ENCODE results near the gene ASB5. TPM values are rescaled to one million over a fixed set of nuclear protein-coding genes. Genes with fewer than 3 reads are reported as not detected.

Gene ASB5
- total RNA-seq, 1 donor from 2014 or later, result not detected

DNA sequence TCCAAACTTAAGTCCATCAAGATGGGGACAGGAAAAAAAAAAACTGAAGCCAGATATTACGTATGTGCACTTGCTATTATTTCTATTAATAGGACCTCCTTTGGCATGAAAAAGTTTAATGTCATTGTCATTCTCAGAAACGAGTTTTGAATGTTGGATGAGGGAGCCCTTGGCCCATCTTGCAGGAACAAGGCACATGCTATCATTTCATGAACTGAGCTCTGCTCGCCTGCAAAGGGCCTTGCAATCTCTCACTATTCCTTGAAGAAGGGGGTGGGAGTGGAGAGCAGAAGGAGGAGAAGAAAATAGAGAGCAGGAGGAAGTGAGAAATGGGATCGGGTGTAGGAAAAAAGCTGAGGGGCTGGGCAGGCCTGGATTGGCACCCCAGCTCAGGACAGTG, 39.4 kb downstream of the ASB5 start:
- Histone ChIP-seq H3K79me2 (ENCODE audit: low read depth) (no peaks in the 10 kb centered on the region), H3K4me2 (no peak overlapping the region), H3K9me3 (ENCODE audit: low read depth) (no peaks in the 10 kb centered on the region), H3K4me3 (no peak overlapping the region), H3F3A (ENCODE audit: low read depth) (no peaks in the 10 kb centered on the region), H3K27ac (no peak overlapping the region), H3K27me3 (no peaks in the 10 kb centered on the region), H3K36me3 (no peaks in the 10 kb centered on the region), H4K20me1 (ENCODE audit: low read depth) (no peaks in the 10 kb centered on the region), H2AFZ (replicated peaks) (peak overlapping the region; percentile 85), H3K9ac (no peak overlapping the region), H3K4me1 (no peaks in the 10 kb centered on the region)
- Mint-ChIP-seq H3K9me3 (peaks cover 2% of the 10 kb centered on the region), H3K4me1 (peaks cover 8% of the 10 kb centered on the region), H3K27me3 (ENCODE audit: insufficient read depth, low read depth) (peaks cover 5% of the 10 kb centered on the region), H3K27ac (no peak overlapping the region), H3K4me3 (no peak overlapping the region), H3K36me3 (no peaks in the 10 kb centered on the region)
- TF ChIP-seq CTCF (IDR thresholded peaks at IDR 0.05) (no peak), EZH2phosphoT487 (IDR thresholded peaks at IDR 0.05) (no peak), EZH2 (IDR thresholded peaks at IDR 0.05) (no peak)
- no peak for DNase-seq (ENCODE audit: low spot score)

DNA sequence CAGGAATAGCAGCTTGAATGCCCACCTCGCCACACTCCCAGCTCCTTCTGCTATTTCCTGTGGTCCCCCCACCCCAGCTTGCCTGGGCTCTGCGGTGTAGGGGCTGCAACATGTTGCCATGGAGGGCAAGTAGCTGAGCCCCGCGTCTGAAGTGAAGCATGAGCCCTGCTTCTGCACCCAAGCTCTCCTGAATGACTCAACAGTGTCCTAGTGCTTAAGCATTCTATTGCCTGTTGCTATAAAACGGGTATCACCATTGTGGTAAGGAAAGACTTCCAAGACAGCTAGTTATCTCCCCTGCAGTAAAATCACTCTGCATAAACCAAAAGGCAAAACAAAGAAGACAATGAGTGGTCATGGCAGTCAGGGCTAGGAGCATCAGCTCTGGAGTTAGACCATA, 42.3 kb downstream of the ASB5 start:
- no peaks in the 10 kb centered on the region for H4K20me1 ChIP-seq (ENCODE audit: low read depth)
- Mint-ChIP-seq H3K27ac (no peak overlapping the region), H3K36me3 (no peaks in the 10 kb centered on the region), H3K4me1 (peaks cover 8% of the 10 kb centered on the region), H3K4me3 (no peak overlapping the region), H3K9me3 (no peaks in the 10 kb centered on the region), H3K27me3 (ENCODE audit: insufficient read depth, low read depth) (peaks cover 8% of the 10 kb centered on the region)
- H3K9ac ChIP-seq, result no peak overlapping the region
- TF ChIP-seq CTCF (IDR thresholded peaks at IDR 0.05) (no peak), EZH2 (IDR thresholded peaks at IDR 0.05) (no peak), EZH2phosphoT487 (IDR thresholded peaks at IDR 0.05) (no peak)
- no peaks in the 10 kb centered on the region for H3K4me1 ChIP-seq
- no peaks in the 10 kb centered on the region for H3K36me3 ChIP-seq
- H3K27me3 ChIP-seq, result no peaks in the 10 kb centered on the region
- H3K27ac ChIP-seq, result no peak overlapping the region
- no peaks in the 10 kb centered on the region for H3F3A ChIP-seq (ENCODE audit: low read depth)
- no peak overlapping the region for H3K4me3 ChIP-seq
- no peaks in the 10 kb centered on the region for H3K9me3 ChIP-seq (ENCODE audit: low read depth)
- no peaks in the 10 kb centered on the region for H3K79me2 ChIP-seq (ENCODE audit: low read depth)
- no peak overlapping the region for H3K4me2 ChIP-seq
- no peak overlapping the region for H2AFZ ChIP-seq (replicated peaks)
- no peak for DNase-seq (ENCODE audit: low spot score)

DNA sequence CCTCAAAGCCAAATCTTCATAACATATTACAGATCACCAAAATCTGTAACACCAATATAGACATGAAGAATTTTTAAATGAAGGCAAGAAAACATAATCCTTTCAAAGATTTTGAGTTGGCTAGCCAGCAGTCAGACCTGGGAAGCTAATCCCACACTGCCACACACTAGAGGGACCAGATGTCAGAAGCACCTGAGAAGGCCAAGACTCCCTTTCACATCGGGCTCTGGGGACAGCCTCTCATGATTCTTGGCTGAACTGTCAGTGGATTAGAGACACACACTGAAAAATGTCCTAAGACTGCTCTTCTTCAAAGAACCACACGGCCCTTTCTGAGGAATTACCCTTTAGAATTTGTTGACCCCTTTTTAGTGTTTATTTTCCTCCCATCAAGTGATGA, 45.5 kb downstream of the ASB5 start:
- H3K27ac ChIP-seq, result no peak overlapping the region
- no peak overlapping the region for H3K9ac ChIP-seq
- Mint-ChIP-seq H3K4me1 (no peaks in the 10 kb centered on the region), H3K27me3 (ENCODE audit: insufficient read depth, low read depth) (peaks cover 5% of the 10 kb centered on the region), H3K36me3 (no peaks in the 10 kb centered on the region), H3K4me3 (no peak overlapping the region), H3K9me3 (no peaks in the 10 kb centered on the region), H3K27ac (no peak overlapping the region)
- H2AFZ ChIP-seq (replicated peaks), result no peak overlapping the region
- H3K4me2 ChIP-seq, result no peak overlapping the region
- no peaks in the 10 kb centered on the region for H3K4me1 ChIP-seq
- no peaks in the 10 kb centered on the region for H3K79me2 ChIP-seq (ENCODE audit: low read depth)
- no peaks in the 10 kb centered on the region for H3F3A ChIP-seq (ENCODE audit: low read depth)
- DNase-seq (ENCODE audit: low spot score), result no peak
- TF ChIP-seq CTCF (IDR thresholded peaks at IDR 0.05) (no peak), EZH2 (IDR thresholded peaks at IDR 0.05) (no peak)
- H3K27me3 ChIP-seq, result no peaks in the 10 kb centered on the region
- H3K36me3 ChIP-seq, result no peaks in the 10 kb centered on the region
- no peak overlapping the region for H3K4me3 ChIP-seq
- no peaks in the 10 kb centered on the region for H4K20me1 ChIP-seq (ENCODE audit: low read depth)
- H3K9me3 ChIP-seq (ENCODE audit: low read depth), result no peaks in the 10 kb centered on the region

- H3K79me2 ChIP-seq (ENCODE audit: low read depth), result no peaks in the 10 kb centered on the region
- peaks cover 5% of the 10 kb centered on the region for H3K27me3 Mint-ChIP-seq (ENCODE audit: insufficient read depth, low read depth)
- no peaks in the 10 kb centered on the region for H4K20me1 ChIP-seq (ENCODE audit: low read depth)
- H3K27ac Mint-ChIP-seq, result no peak overlapping the region
- no peaks in the 10 kb centered on the region for H3K27me3 ChIP-seq
- no peak overlapping the region for H3K27ac ChIP-seq
- no peak for TF ChIP-seq EZH2phosphoT487 (IDR thresholded peaks at IDR 0.05)
- TF ChIP-seq EZH2 (IDR thresholded peaks at IDR 0.05), result no peak
- TF ChIP-seq CTCF (IDR thresholded peaks at IDR 0.05), result no peak
- no peaks in the 10 kb centered on the region for H3K4me1 ChIP-seq
- no peak overlapping the region for H3K4me2 ChIP-seq
- peaks cover 6% of the 10 kb centered on the region for H3F3A ChIP-seq (ENCODE audit: low read depth)
- no peak overlapping the region for H2AFZ ChIP-seq (replicated peaks)
- no peak overlapping the region for H3K4me3 Mint-ChIP-seq
- no peaks in the 10 kb centered on the region for H3K36me3 Mint-ChIP-seq
- H3K4me1 Mint-ChIP-seq, result no peaks in the 10 kb centered on the region
- no peak for DNase-seq (ENCODE audit: low spot score)
- H3K9me3 Mint-ChIP-seq, result no peaks in the 10 kb centered on the region
- no peaks in the 10 kb centered on the region for H3K36me3 ChIP-seq
- no peaks in the 10 kb centered on the region for H3K9me3 ChIP-seq (ENCODE audit: low read depth)
- H3K9ac ChIP-seq, result no peak overlapping the region
- no peak overlapping the region for H3K4me3 ChIP-seq
Measured at GRCh38 chr4:176222149-176222548, 46.9 kb downstream of the ASB5 start.
